Stimulated activated CD4-positive, alpha-beta T cell treated with anti-CD3 and anti-CD28 coated beads, TNF-alpha, amount 100 ng/mL, for 4 hours (primary cell): Measurements from ENCODE around the gene COLGALT1.
A peak's percentile ranks its signal among the peaks of the same experiment; 100 is the strongest.

ENCODE experiments used
- DNase-seq, 3 experiments: peaks; one replicate each; pipeline ENCODE4 v3.0.0-alpha.2; 2020; ENCODE audit warnings: low read depth in 3 of 3

COLGALT1 gene

GRCh38 chr19:17598953-17599352 lies 43.5 kb downstream of the COLGALT1 start:
- DNase-seq: no peak

DNA sequence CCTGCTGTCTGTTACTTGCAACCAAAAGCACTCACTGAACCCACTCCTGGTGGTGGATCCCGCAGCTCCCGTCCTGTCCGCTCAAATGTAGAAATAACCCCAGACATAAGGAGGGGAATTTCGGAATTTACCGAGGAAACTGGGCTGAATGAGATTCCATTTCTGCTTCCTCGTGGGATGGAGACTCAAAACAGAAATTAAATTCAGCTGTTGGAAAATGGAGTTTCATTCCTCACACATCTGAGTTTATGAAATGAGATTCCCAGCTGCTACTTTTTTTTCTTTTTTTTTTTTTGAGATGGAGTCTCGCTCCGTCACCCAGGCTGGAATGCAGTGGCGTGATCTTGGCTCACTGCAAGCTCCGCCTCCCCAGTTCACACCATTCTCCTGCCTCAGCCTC lies 44.3 kb downstream of the COLGALT1 start:
- DNase-seq: no peak

DNA sequence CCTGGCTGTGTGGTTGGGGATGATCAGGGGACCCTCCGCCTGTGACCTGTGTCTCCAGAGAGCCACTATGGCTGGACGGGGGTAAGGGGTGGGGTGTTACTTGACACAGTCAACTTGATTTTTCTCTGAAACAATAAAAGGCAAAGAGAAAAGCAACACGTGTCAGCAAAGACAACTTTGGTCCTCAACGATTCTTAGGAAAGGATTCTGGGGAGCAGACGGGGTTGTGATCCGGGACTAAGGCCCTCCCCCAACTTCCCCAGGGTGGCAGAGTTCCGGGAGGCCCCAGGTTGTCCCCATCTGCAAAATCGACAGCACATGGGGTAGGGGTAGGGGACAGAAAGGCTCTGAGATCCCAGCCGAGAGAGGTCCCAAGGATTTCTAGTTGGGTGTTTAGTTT lies 46.2 kb downstream of the COLGALT1 start:
- no peak for DNase-seq

- no peak for DNase-seq
These were observed 46.8 kb downstream of the COLGALT1 start for GRCh38 chr19:17602217-17602616.

- no peak for DNase-seq
These were observed 47.5 kb downstream of the COLGALT1 start for GRCh38 chr19:17602872-17603510.

DNA sequence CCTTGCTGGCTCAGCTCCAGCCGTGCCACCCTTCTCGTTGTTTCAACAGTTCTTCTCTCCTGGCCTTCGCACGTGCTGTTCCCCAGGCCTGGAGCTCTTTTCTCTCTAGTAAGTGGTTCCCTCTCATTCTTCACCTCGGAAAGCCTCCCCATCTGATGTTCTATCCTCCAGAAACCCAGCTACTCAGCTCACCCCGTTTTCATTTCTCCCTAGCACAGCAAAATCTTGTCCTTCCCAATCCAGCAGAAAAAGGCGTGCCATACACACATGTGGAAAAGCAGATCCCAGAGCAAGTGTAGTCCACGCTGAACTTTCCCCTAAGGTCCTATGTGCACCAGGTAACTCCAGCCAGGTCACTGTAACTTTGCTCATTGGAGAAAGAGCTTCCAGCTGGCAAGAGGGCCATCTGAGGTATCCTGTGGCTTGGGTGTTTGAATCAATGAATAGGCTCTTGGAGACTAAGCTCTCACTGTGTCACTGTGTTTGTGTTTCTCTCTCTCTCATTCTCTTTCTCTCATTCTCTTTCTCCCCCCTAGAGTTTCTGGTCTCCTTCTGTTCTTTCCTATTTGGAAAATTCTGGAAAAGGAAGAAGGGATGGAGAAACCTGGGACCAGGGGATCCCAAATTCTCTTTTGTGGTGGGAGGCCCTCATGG lies 49.0 kb downstream of the COLGALT1 start:
- no peak for DNase-seq

DNA sequence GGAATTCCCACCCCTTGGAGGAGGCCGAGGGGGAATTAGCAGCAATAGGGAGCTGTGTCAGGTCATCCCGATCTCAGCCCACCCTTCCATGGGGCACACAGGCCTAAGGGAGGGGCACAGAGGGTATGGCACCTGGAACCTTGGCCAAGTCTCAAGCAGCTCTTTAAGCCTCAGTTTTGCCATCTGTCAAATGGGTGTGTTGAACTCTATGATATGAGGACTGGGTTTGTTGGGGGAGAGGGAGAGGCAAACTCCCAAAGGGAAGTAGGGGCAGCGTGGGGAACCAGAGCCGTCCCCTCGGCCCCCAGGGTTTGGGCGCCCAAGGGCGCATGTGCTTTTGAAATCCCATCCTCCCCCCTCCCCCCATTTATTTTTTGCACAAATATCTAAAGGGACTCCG lies 49.7 kb downstream of the COLGALT1 start:
- DNase-seq: no peak

GRCh38 chr19:17605761-17606589 lies 50.5 kb downstream of the COLGALT1 start:
- peak; percentile 65 to 81 (median 78) for DNase-seq

DNA sequence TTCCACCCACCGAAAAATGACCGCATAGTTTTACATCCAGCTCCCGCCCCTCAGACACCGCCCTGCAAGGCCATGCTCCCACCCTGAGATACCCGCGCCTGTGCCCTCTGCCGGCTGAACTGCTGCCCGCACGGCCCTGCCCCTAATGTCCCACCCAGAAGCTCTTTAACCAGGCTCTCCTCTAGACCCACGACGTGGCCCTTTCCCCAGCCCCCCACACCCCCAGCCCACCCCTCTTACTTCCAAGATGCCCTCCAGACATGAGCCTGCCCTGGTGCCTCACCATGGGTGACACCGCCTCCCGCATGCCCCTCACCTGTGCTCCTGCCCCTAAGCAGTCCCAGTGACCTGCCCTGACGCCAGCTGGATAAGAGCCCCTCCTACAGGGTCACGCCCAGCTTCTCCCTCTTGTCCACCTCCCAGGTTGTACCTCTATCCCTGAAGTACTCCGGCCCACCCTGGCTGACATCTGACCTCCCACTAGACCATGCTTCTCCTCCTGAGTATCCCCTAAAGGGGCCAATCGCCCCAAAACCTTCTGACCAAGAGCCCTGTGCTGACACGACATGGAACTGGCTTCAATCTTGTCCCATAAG lies 51.2 kb downstream of the COLGALT1 start:
- no peak for DNase-seq

DNA sequence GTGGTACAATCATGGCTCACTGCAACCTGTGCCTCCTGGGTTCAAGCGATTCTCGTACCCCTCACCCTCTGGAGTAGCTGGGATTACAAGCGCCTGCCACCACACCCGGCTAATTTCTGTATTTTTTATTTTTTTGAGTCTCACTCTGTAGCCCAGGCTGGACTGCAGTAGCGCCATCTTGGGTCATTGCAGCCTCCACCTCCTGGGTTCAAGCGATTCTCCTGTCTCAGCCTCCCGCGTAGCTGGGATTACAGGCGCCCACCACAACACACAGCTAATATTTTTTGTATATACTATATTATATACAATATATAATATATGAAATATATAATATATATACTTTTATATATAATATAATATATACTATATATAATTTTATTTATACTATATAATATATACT lies 52.5 kb downstream of the COLGALT1 start:
- no peak for DNase-seq

- no peak for DNase-seq
These were observed 54.9 kb downstream of the COLGALT1 start for GRCh38 chr19:17610384-17610783.

DNA sequence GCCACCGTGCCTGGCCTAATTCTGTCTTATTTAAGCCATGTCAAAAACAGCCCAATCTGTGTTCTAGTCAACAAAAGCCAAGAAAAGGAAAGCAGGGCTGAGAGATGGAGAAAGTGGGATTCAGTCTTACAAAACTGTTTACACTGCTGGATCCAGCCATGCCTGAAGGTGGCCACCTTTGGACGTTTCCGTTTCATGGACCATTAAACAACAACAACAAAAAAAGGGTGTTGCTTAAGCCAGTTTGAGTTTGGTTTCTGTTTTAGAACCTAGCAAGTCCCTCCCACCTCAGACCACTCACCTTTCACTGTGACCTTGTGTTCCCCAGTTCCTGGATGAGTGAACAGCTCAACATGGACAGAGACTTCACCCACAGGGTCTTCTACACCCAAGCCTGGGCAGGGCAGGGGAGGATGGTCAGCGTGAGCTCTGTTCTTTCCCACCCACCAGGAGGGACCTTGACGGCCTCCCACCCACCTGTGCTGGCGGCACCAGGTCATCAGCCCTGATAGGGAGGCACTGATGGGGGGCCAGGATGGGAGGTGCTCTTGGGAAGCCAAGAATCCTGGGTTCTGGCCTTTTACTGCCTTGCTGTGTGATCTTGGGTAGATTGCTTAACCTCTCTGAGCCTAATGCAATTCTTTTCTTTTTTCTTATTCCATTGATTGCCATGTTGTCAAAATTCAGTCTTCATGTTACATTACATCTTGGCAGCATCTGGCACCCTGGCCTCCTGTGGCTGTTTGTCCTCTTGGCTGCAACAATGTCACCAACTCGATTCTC lies 56.2 kb downstream of the COLGALT1 start:
- DNase-seq: no peak

GRCh38 chr19:17614476-17614875 lies 59.0 kb downstream of the COLGALT1 start:
- DNase-seq: no peak

- DNase-seq: no peak
These were observed 60.6 kb downstream of the COLGALT1 start for GRCh38 chr19:17615889-17616685.

DNA sequence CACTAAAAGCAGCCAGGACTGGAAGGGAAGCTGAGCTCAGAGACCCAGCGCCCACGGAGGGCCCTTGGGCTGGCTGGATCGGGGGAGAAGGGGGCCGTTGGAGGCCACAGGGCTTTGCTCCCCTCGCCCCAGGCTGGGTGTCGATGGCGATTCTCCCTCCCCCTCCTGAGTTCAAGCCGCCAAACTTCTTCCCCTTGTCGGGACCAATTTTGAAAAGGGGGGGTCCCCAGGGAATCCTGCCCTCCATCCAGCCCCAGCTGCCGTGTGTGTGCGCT lies 61.2 kb downstream of the COLGALT1 start:
- DNase-seq: no peak

GRCh38 chr19:17616961-17617806 lies 61.7 kb downstream of the COLGALT1 start:
- DNase-seq: no peak

DNA sequence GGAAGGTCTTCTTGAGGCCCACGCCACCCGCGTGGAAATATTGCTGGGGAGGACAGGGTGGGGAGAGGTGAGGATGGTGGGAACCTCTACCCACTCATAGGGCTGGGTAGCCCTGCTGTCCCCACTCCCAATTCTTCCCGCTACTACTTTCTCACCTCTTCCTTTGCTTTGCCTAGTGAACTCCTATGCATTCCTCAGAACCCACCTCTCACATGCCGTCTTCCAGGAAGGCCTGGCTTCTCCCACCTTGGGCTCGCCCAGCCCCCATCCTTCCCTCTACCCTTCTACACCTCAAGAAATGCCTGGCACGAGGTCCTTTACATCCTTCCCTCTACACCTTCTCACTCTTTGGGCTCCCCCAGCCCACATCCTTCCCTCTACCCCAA lies 62.4 kb downstream of the COLGALT1 start:
- no peak for DNase-seq

DNA sequence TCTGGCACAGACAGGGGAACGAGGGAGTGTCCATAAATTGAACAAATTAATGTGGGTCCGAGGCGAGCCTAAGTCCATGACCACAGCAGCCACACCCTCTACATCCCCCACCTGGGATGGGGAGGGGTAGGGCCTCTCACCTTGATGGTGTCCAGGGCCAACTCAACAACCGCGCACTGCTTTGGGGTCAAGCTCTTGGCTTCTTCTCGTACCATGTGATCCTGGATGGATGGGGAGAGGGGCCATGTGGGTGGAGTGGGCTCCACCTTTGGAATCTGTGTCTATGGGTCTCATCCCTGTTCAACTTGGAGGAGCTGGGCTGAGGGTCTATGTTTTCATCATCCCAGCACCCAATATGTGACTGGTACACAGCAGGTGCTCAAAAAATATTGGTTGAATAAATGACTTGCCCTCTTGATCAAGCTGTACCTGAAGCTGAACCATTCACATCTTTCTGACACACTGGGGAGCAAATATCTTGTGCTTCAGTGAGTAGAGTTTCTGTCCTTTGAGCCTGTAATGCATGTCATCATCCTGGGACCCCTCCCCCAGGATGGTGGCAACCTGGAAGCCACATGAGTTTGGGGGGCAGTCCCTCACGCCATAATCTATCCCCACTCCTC lies 62.9 kb downstream of the COLGALT1 start:
- no peak for DNase-seq

- no peak for DNase-seq
These were observed 63.5 kb downstream of the COLGALT1 start for GRCh38 chr19:17618936-17619335.

- no peak for DNase-seq
These were observed 65.2 kb downstream of the COLGALT1 start for GRCh38 chr19:17620696-17621095.
